Ishikawa (cell line): ENCODE data around the gene MTOR.

ENCODE experiments used
- CREB1 ChIP-seq: IDR thresholded peaks from 2 replicates; pipeline ENCODE4 v1.6.1; 2012; ENCODE audit warnings: low read depth
- EP300 ChIP-seq: IDR thresholded peaks from 2 replicates; pipeline ENCODE4 v1.6.1; 2012; ENCODE audit warnings: borderline replicate concordance
- FOXM1 ChIP-seq: IDR thresholded peaks from 2 replicates; pipeline ENCODE4 v1.6.1; 2012; ENCODE audit warnings: low read depth, borderline replicate concordance
- RAD21 ChIP-seq: IDR thresholded peaks from 2 replicates; pipeline ENCODE4 v1.6.1; 2012; ENCODE audit warnings: low read depth
- TAF1 ChIP-seq: IDR thresholded peaks from 2 replicates; pipeline ENCODE4 v1.6.1; 2012; ENCODE audit warnings: low read depth, mild to moderate bottlenecking
- TCF12 ChIP-seq: IDR thresholded peaks from 2 replicates; pipeline ENCODE4 v1.6.1; 2012; ENCODE audit warnings: low read depth
- YY1 ChIP-seq: IDR thresholded peaks from 2 replicates; pipeline ENCODE4 v1.6.1; 2012; ENCODE audit warnings: low read depth
- TF ChIP-seq, protein P1 (sequence below): IDR thresholded peaks from 2 replicates; pipeline ENCODE4 v1.6.1; 2012; ENCODE audit warnings: low read depth, mild to moderate bottlenecking
- TF ChIP-seq, protein P2 (sequence below): IDR thresholded peaks from 2 replicates; pipeline ENCODE4 v1.6.1; 2012
- TF ChIP-seq, protein P3 (sequence below): IDR thresholded peaks from 2 replicates; pipeline ENCODE4 v1.6.1; 2012

DNA sequence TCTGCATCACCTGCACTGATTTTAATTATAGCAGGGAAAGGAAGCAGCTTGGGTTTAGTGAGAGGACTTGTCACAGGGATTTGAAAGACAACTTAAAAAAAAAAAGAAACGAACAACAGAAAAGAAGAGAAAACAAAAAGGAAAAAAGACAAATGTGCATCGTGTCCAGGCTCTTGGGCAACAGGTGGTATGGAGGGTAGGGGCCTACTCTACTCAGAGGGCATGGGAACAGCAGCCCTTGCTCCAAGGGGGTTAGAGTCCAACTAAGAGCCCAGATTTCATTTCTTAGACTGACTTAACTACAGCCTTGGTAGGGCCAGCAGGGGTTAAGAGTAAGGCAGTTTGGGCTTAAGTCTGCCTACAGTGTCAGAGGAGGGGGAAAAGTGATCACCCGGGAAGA lies 147.4 kb downstream of the MTOR start:
- no peak for TF ChIP-seq EP300
- TF ChIP-seq, protein P1, sequence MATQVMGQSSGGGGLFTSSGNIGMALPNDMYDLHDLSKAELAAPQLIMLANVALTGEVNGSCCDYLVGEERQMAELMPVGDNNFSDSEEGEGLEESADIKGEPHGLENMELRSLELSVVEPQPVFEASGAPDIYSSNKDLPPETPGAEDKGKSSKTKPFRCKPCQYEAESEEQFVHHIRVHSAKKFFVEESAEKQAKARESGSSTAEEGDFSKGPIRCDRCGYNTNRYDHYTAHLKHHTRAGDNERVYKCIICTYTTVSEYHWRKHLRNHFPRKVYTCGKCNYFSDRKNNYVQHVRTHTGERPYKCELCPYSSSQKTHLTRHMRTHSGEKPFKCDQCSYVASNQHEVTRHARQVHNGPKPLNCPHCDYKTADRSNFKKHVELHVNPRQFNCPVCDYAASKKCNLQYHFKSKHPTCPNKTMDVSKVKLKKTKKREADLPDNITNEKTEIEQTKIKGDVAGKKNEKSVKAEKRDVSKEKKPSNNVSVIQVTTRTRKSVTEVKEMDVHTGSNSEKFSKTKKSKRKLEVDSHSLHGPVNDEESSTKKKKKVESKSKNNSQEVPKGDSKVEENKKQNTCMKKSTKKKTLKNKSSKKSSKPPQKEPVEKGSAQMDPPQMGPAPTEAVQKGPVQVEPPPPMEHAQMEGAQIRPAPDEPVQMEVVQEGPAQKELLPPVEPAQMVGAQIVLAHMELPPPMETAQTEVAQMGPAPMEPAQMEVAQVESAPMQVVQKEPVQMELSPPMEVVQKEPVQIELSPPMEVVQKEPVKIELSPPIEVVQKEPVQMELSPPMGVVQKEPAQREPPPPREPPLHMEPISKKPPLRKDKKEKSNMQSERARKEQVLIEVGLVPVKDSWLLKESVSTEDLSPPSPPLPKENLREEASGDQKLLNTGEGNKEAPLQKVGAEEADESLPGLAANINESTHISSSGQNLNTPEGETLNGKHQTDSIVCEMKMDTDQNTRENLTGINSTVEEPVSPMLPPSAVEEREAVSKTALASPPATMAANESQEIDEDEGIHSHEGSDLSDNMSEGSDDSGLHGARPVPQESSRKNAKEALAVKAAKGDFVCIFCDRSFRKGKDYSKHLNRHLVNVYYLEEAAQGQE = no peak
- no peak for TF ChIP-seq FOXM1
- TF ChIP-seq RAD21 = no peak
- no peak for TF ChIP-seq CREB1
- no peak for TF ChIP-seq TCF12
- TF ChIP-seq TAF1 = no peak
- TF ChIP-seq, protein P2, sequence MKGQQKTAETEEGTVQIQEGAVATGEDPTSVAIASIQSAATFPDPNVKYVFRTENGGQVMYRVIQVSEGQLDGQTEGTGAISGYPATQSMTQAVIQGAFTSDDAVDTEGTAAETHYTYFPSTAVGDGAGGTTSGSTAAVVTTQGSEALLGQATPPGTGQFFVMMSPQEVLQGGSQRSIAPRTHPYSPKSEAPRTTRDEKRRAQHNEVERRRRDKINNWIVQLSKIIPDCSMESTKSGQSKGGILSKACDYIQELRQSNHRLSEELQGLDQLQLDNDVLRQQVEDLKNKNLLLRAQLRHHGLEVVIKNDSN = no peak
- no peak for TF ChIP-seq YY1
- TF ChIP-seq, protein P3, sequence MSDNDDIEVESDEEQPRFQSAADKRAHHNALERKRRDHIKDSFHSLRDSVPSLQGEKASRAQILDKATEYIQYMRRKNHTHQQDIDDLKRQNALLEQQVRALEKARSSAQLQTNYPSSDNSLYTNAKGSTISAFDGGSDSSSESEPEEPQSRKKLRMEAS = no peak
